GM19328 (cell line): ENCODE data around the gene NDUFA1.
"Not testable (repeated sequence)": the region's sequence is repeated elsewhere in the genome, so short reads cannot be mapped to it uniquely, and the experiment has no call there.

ENCODE experiments used
- ATAC-seq: cut with Tn5 transposase; IDR thresholded peaks from one replicate; pipeline ENCODE4 v1.9.1; 2021; ENCODE audit warnings: mild to moderate bottlenecking, moderate library complexity; ENCODE audit not compliant: unreplicated experiment

The NDUFA1 gene

DNA sequence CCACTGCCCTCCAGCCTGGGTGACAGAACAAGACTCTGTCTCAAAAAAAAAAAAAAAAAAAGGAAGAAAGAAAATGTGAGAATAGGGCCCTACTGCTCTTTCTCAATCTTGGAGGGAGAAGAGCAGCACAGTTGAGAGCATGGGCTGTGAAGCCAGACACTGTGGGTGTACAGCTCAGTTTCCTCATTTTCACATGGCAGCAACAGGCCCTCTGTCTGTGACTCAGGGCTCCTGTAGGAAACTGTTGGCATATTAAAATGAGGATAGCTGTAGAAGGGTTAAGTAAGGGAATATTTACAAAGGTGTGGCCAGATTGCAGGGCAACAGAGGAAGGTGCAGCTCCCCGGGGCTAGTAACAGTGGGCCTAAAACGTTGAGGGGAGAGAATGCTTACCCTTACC is 27.5 kb downstream of the NDUFA1 start:
- ATAC-seq = no peak

DNA sequence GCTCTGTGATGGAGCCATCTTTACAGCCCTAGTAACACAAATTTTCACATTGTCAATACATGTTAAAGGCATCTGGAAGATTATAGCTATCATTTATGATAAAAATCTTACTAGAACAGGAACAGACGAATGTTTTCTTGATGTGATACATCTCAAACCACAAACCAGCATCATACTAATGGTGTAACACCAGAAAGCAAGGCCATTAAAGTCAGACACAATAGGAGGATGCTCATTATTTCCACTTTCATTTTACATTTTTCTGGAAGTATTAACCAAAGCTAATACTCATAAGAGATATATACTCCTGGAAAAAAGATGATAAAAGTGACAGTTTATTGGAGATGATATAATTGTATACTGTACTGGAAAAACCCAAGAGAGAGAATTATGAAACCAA is 29.3 kb downstream of the NDUFA1 start:
- no peak for ATAC-seq

DNA sequence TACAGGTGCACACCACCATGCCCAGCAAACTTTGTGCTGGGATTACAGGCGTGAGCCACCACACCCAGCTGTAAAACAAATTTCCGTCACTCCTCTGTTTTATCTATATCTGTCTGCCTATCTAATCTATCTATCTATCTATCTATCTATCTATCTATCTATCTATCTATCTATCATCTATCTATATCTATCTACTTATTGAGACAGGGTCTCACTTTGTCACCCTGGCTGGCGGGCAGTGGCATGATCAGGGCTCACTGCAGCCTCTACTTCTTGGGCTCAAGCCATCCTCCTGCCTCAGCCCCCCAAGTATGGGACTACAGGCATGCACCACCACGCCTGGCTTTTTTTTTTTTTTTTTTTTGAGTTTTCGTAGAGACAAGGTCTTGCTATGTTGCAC is 44.7 kb downstream of the NDUFA1 start:
- ATAC-seq = no peak

DNA sequence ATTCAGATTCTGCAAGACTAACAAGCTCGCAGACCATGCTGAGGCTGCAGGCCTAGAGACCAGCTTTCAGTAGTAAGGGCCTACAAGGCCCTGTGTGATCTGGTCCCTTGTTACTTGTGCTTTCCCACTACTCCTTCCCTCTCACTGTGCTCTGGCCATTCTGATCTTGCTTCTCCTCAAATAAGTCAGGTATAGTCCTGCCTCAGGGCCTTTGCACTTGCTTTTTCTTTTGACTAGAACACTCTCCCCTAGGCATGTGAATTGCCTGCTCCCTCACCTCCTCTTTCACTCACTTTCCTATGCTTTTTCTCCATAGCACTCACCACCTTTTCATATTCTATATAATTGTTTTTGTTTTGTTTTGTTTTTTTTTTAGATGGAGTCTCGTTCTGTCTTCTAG is 46.2 kb downstream of the NDUFA1 start:
- no peak for ATAC-seq

DNA sequence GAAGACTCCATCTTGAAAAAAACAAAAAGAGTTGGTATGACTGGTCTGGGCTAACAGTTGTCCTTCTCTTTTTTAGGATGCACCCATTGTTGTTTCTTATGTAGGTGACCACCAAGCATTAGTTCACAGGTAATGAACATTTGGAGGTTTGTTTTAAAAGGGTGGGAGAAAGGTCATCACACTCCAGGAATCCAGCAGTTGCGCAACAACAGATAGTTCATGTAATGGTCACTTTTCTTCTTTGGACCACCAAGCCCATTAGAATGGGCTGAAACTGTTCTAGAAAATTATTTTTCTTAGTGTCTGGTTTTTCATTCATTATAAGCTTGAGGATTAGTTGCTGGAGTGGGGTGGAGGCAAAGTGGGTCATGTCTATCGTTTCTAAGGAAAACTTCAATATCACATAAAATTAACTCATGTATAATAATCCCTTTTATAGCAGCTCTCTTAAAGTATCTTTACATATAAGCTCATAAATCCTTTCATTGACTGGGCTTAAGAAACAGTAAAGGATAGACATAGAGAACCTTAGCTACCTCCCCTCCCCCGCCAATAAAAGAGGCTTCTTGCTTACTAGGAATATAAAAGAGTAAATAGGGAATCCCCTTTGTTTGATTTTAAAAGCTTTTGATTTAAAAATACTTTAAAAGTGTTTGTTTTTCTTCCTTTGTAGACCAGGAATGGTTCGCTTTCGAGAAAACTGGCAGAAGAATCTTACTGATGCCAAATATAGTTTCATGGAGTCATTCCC is 48.4 kb downstream of the NDUFA1 start:
- no peak for ATAC-seq

DNA sequence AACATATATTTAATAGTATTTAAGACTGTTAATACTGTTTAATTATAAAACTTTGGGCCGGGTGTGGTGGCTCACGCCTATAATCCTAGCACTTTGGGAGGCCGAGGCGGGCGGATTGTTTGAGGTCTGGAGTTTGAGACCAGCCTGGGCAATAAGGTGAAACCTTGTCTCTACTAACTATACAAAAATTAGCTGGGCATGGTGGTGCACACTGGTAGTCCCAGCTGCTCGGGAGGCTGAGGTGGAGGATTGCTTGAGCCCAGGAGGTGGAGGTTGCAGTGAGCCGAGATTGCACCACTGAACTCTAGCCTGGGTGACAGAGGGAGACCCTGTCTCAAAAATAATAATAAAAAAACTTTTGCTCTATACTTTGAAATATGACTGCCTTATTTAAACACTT is 50.8 kb downstream of the NDUFA1 start:
- ATAC-seq = not testable (repeated sequence)
